HG03558 (cell line): ENCODE results near the gene PHC2.
"Not testable (repeated sequence)": the region's sequence is repeated elsewhere in the genome, so short reads cannot be mapped to it uniquely, and the experiment has no call there.

Source experiments
- ATAC-seq: cut with Tn5 transposase; IDR thresholded peaks from one replicate; pipeline ENCODE4 v1.9.1; 2021; ENCODE audit warnings: moderate number of reproducible peaks; ENCODE audit not compliant: unreplicated experiment; ENCODE audit errors: extremely low read depth

The PHC2 gene

GRCh38 chr1:33322870-33323585 lies 107.9 kb downstream of the PHC2 start:
- ATAC-seq: no peak

DNA sequence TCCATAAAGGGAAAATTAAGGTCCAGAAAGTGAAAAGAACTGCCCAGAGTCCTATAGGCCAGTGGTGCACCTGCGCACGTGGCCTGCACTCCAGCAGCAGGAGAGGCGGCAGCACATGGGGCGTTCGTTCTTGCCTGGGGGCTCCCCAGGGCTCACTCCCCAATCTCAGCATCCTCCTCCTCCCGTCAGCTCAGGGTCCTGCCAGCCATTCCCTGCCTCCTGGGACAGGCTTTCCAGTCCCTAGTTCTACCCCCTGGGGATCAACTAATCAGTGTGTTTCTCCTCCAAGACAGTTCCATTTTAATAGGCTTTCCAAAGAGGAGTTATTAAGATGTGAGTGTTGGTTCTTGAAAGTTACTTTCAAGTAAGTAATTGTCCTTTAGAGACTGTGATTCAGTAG lies 108.8 kb downstream of the PHC2 start:
- ATAC-seq: no peak

DNA sequence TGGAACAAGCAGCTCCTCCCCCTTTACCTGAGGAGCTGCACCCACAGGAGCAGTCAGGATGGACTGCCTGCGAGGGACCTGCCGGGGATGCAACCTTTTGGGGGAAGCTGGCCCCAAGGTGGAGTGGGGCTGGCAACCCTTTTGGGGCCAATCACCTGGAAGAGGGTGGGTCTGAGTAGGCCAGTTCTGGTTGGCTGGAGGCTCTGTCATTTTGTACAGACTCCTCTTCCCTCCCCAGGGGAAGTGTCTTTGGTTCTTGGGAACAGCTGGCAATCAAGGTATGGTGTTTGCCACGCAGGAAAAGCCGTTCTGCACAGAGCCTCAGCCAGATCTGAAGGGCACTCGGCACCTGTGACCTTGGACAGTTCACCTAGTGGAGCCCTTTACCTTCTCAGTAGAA lies 109.7 kb downstream of the PHC2 start:
- no peak for ATAC-seq

GRCh38 chr1:33320619-33321165 lies 110.2 kb downstream of the PHC2 start, which contains the start of gene A3GALT2:
TSS of gene A3GALT2 (minus strand) at chr1:33321098. CDS start at chr1:33321098, 0 bp downstream.
- no peak for ATAC-seq

- no peak for ATAC-seq
Observed at GRCh38 chr1:33319949-33320618, 110.8 kb downstream of the PHC2 start.

GRCh38 chr1:33319186-33319948 lies 111.5 kb downstream of the PHC2 start:
- ATAC-seq: no peak

DNA sequence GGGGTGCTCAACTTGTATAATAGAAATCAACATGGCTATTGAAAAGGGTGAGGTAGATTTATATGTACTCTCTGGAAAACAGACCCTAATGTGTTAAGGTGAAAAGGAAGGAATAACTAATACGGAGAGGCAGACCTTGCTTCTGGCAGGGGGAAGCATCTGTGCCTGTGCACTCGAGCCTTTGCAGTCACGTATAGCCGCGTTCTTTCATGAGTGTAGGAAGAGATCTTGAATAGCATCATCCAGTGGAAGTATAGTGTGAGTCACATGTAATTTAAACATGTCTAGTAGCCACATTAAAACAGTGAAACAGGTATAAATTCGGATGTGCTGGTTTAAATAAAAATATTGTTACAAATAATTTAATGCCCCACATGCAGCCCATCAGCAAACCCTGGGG lies 112.9 kb downstream of the PHC2 start:
- no peak for ATAC-seq

DNA sequence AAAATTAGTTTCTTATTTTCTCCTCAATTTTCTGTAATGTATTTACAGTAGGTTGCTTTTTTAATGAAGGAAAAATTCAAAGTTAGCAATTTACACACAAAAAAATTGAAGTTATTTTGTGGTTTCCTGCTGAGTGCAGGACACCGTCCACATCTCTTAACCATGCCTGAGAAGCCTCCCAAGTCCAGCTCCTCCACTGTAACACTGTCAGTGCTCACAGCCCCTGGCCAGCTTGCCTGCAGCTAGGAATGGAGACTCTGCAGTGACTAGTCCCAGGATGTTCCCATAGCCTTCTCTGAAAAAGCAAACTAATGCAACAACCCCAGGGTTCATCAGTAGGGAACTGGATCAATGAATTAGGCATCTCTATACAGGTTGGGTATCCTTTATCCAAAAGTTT lies 113.5 kb downstream of the PHC2 start:
- ATAC-seq: no peak

- ATAC-seq: no peak
Observed at GRCh38 chr1:33316601-33317000, 114.3 kb downstream of the PHC2 start.

DNA sequence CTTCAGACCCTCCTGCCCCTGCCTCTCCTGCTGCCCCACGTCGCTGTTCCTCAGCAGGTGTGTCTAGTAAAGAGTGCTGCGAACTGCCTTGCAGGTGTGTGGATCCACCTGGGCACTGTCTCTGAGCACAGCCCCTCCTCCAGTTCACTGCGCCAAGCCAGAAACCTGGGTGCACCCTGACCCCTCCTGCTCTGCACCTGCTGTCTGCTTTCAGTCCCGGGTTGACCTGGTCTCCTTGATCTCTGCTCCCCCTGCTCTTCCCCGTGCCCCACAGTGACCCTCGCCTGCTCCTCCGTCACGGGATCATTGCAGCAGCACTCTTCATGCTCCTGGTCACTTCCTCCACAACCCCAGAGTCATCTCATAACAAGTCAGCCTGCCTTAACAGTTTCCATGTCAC lies 116.5 kb downstream of the PHC2 start:
- no peak for ATAC-seq

- ATAC-seq: no peak
Observed at GRCh38 chr1:33312413-33312749, 118.5 kb downstream of the PHC2 start.

- ATAC-seq: no peak
Observed at GRCh38 chr1:33311706-33312412, 119.0 kb downstream of the PHC2 start.

DNA sequence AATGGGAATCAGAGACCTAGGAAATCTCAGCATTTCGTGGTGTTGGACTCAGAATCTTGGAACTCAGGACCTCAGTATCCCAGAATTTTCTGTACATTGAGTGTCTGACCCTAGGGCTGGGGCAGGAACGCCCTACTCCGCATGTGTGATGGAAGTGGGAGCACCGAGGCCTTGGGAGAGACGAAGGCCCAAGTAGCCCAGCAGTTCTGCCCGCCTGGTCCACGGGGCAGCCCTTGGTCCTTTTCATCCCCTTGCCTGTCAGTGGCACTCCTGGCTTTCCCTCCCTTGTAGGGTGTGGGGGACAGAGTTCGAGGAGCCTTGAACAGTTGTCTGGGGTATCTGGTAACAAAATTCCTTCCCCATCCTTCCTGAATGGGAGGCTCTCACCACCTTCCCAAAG lies 120.2 kb downstream of the PHC2 start:
- ATAC-seq: no peak

- ATAC-seq: not testable (repeated sequence)
Observed at GRCh38 chr1:33309351-33309750, 121.5 kb downstream of the PHC2 start.

GRCh38 chr1:33307494-33307864 lies 123.4 kb downstream of the PHC2 start:
- no peak for ATAC-seq

GRCh38 chr1:33306653-33307493 lies 124.0 kb downstream of the PHC2 start:
- no peak for ATAC-seq

DNA sequence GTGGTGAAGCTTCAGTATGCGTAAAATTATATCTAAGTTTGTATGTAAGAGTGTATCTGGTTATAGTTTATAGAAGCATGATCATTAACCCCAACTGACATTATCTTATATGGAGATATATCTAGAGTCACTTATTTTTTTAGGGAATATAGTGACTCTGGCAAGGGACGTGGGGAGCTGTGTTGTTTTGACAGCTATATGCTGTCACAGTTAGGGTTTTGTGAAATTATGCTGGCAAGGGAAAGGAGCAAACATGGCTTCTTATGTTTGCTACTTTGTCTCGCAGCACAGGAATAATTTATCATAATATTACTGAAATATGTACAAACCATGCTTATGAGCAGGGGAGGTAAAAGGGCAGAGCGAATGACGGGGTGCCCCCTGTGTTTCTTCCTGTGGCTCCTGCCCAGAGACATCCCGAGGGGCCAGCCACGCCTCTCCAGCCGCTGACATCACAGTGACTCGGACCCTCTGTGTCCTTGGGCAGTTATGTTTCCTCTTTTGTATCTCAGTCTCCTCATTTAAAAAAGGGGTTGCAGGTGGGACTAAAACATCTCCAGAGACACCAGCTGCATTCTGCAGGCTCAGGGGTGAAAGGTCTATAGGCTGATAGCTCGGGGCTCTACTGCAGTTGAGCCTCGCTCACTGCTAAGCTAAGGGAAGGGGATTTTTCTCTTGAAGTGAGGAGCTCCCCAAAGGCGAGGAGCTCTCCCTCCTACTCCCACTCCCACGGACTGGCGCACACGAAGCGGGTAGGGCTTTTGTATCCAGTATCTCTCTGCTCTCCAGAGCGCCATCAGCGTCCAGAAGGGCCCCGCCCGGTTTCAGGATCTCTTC lies 124.9 kb downstream of the PHC2 start:
- no peak for ATAC-seq

GRCh38 chr1:33305016-33305415 lies 125.9 kb downstream of the PHC2 start:
- ATAC-seq: no peak

DNA sequence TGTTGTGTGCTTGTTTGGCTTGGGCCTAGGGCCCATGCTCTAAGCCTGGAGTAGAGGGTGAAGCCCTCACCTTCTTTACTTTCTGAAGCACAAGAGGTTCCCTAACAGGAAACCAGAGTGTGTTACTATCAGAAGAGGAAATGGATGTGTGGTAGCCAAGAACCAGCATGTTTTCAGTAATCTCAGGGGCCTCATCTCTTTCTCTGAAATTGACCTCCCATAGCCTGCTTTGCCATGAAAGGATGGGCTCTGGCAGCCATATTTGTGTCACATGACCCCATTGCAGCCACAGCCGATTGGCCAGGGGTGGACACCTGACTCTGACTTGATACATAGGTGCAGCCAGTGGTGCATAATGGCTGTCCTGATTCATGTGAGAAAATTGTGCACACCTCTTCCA lies 128.6 kb downstream of the PHC2 start:
- ATAC-seq: no peak
